Right ventricle myocardium inferior (tissue), 1 donor: ENCODE measurements around the gene GUCY1A1. TPM values are rescaled to one million over a fixed set of nuclear protein-coding genes. Genes with fewer than 3 reads are reported as not detected.

Experiments
- ATAC-seq: fragments of 200-7000 bp; cut with Tn5 transposase; one replicate; pipeline ENCODE4 v1.9.1; 2020; ENCODE audit warnings: mild to moderate bottlenecking, moderate library complexity
- DNase-seq: peaks from one replicate; pipeline ENCODE4 v3.0.0; 2021; ENCODE audit errors: missing footprints
- intact Hi-C: fragments of 100-400 bp; cut with DNase I; formaldehyde crosslinking; loops from one replicate; pipeline ENCODE4 v1.11.0; 2022
- total RNA-seq: library from RNA; stranded (reverse); fragmentation: NEBNext Ultra II Directional; extraction: Animal tissue kit (Norgen Biotek cat#: 25700); gene quantifications from one replicate; pipeline ENCODE4 v1.2.1, GENCODE V29; 2021
- donor health status: DM: no; HTN: yes; CAD: no; lungs with severe emphysema.

Gene GUCY1A1
- total RNA-seq, 1 donor from 2014 or later: 88.4 TPM

DNA sequence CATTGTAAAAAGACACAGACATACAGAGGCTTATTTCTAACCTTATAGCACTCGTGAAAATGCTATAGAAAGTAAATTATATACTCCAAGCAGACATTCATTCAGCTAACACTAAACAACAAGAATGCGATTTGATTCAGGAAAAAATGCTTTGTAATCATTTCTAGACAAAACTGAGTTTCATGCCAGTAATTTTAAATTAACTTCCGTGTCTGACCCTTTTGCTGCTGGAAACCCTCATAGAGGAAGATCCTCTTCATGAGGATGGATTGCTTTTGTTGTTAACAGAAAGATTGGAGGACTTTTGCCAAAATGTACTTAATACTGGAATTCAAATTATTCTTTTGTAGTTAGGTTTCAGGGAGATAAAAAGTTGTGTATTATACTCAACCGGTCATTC is 43.3 kb downstream of the GUCY1A1 start:
- intact Hi-C loops: loop anchor here (5.0 kb wide), 1 partner anchor 43 kb away; the partner anchor contains the start of gene GUCY1A1
- DNase-seq: no peak
- ATAC-seq: no peak

DNA sequence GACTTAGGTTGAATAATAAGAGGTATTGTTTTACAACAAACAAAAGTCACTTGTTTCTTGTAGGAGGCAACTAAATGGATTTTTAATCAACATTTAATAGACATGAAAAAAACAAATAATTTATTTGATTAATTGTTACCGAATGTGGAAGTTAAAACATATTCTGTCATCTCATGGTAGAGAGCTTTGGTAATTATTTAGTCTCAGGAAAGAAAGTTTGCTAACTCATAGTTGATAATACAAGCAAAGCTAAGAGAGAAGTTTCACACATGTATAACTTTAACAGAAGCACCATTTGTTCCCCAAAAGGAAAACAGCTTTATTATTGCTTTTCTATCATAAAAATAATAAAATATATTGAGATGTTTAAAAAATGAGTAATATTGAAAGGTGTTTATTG is 44.9 kb downstream of the GUCY1A1 start:
- intact Hi-C loops: no loop called here
- ATAC-seq: no peak

DNA sequence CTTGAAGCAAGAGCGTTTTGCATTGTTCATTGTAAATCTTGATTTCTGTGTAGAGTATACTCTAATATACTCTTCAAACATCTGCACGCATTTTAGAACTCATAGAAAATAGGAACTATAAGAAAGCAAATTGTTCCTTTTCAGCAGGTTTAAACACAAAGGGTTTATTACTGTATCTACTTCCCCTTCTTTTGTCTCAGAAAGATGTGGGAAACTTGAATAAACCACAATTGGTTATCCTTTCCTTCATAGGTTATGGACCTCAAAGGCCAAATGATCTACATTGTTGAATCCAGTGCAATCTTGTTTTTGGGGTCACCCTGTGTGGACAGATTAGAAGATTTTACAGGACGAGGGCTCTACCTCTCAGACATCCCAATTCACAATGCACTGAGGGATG is 46.2 kb downstream of the GUCY1A1 start:
- intact Hi-C loops: no loop called here
- ATAC-seq: no peak
- no peak for DNase-seq

More for the DNA sequence above, 44.9 kb downstream of the GUCY1A1 start:
- DNase-seq: no peak

DNA sequence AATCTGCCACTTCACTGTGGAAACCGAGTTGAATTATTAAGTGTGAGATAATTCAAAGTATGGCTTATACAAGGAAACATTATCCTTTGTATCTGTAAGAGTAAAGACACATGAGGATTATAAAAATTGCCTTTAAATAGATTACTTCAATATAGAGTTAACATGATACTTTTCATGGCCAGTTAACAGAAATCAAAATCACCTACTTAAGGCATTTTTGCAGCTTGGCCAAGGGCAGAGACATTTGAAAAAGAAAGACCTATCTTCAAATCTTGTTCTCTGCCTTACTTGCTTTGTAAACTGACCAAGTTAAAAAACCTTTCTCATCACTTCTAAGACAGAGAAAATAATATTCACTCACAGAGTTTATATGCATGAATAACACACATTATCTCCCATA is 47.3 kb downstream of the GUCY1A1 start:
- no peak for DNase-seq
- no peak for ATAC-seq
- intact Hi-C loops: no loop called here

DNA sequence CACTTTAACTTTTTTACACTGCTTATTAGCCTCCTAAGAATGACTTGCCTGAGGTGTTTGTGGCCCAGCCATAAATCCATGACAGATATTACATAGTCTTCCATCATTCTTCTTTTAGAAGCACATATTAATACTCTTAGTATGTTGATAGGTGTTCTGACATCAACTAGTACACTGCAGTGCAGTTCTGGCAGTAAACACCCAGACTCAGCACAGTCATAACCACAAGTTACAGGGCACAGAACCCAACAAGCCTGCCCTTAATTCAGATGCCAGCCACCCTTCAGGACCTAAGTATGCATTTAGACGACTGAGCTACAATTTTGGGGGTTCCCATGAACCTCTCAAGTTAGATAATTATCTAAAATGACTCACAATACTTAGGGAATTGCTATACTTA is 55.7 kb downstream of the GUCY1A1 start:
- DNase-seq (no peak), ATAC-seq (no peak)
- intact Hi-C loops: no loop called here

DNA sequence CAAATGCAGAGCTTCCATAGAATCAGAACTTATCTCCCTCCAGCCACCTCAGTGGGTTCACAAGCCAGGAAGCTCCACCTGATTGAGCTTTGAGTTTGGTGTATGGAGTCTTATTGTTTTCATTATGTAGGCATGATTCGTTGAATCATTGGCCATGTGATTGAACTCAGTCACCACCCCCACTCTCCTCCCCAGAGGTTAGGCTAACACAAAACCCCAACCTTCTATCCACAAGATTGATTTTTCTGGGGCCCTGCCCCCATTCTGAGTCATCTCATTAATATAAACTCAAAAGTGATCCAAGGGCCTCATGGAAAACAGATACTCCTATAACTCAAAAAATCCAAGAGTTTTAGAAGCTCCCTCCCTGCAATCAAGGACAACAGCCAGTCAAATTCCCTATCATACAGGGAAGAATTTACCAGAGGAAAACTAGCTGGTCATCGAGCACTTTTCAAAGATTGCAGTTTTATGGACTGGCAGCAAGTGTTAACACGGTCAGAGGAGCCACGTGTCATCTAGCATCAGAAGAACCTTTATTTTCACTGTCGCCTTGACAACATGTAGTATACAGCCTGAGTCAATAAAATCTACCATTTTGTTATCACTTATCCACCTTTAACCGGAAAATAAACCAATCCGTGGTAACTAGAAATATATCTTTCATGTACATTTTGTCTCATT is 56.3 kb downstream of the GUCY1A1 start:
- ATAC-seq (no peak), DNase-seq (no peak)
- intact Hi-C loops: no loop called here

DNA sequence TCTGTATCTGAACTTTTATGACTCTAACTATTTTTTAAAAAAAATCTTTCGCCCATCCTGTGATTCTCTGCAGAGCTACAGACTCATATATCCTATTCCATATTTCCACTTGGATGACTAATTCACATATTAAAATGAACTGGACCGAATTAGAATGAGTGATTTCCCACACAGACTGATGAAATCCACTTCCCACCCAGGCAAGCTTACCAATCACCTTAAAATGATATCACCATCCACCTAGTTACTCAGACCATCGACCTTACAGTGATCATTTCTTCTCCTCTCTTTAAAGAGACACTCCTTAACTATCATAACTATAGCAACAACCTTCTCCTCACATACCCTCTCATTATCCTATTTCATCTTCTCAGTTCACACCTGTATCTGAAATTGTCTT is 58.1 kb downstream of the GUCY1A1 start:
- ATAC-seq: no peak
- DNase-seq: no peak
- intact Hi-C loops: no loop called here

DNA sequence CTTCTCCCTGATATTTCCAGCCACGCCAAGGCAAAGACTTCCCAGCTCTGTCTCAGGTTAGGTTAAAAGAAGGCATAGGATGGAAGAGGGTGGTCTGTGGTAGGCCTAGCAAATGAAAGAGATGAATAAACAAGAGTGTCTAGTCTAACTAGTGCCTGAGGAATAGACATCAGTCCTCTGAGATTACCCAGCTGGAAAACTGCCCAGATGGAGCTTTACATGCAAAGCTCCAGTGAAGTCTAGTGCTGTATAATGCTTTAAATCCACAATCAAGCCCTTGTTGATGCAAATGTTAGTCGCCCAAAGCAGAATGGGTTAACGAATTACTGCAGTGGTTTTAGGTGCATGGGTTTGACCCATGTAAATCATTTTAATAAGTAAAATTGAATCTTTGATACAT is 67.4 kb downstream of the GUCY1A1 start:
- ATAC-seq (no peak), DNase-seq (no peak)
- intact Hi-C loops: no loop called here

DNA sequence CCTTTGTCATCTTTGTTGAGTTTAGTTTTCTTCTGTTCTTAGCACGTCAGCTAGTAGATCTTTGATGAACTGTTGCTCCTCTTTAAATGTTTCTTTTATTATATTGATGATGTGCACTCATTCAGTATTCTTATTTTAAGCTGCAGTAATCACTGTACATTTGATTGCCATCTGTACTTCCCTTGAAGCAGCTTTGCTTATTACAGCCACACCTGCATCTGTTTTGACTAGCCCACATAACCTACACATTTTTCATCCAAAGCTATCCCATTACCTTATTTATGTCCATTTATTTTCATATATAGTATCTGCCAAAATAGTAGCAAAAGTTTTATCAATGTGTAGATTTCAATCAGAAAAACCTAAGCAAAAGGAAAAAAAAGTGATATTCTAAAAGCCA is 68.3 kb downstream of the GUCY1A1 start:
- intact Hi-C loops: no loop called here
- ATAC-seq (no peak), DNase-seq (no peak)

DNA sequence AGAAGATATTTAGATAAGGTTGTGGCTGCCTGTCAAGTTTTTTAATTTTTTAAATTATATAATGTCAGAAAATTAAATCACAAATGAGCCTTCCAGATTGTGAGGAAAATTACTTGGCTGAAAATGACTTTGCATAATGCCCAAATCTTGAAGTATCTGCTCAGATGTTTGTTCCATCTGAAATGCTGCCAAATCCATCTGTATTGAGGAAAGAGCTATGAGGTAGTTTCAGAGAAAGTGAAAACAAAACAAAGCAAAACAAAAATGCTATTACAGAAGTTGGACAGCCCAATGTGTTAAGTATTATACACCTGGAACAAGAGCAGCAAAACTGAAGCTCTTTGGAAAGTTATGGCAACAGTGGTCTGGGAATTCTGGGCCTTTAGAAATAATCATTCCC is 68.8 kb downstream of the GUCY1A1 start:
- ATAC-seq: no peak
- intact Hi-C loops: no loop called here
- no peak for DNase-seq

DNA sequence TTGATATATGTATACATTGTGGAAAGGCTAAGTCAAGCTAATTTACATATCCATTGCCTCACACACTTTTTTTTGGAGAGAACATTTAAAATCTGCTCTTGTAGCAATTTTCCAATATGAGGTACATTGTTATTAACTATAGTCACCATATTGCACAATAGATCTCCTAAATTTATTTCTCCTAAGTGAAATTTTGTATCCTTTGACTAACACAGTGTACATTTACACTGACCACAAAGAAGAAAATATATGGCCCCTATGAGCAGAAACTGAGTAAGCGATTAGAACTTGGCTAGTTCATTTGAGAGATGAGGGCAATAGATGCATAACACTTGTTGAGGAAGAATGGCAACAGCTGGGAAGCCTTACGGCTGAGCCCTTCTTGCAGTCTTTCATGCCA is 71.9 kb downstream of the GUCY1A1 start:
- no peak for DNase-seq

DNA sequence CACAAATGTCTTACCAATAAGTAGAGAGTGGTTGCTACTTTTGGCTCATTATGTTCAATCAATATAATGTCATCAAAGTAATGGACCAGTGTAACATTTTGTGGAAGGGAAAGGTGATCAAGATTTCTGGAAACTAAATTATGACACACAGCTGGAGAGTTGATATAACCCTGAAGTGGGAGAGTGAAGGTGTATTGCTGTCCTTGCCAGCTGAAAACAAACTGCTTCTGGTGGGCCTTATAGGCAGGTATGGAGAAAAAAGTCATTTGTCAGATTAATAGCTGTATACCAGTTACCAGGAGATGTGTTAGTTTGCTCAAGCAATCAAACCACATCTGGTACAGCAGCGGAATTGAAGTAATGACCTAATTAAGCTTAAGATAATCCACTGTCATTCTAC is 74.9 kb downstream of the GUCY1A1 start:
- intact Hi-C loops: no loop called here
- no peak for ATAC-seq
- no peak for DNase-seq

More for the DNA sequence above, 71.9 kb downstream of the GUCY1A1 start:
- intact Hi-C loops: no loop called here
- ATAC-seq: no peak

DNA sequence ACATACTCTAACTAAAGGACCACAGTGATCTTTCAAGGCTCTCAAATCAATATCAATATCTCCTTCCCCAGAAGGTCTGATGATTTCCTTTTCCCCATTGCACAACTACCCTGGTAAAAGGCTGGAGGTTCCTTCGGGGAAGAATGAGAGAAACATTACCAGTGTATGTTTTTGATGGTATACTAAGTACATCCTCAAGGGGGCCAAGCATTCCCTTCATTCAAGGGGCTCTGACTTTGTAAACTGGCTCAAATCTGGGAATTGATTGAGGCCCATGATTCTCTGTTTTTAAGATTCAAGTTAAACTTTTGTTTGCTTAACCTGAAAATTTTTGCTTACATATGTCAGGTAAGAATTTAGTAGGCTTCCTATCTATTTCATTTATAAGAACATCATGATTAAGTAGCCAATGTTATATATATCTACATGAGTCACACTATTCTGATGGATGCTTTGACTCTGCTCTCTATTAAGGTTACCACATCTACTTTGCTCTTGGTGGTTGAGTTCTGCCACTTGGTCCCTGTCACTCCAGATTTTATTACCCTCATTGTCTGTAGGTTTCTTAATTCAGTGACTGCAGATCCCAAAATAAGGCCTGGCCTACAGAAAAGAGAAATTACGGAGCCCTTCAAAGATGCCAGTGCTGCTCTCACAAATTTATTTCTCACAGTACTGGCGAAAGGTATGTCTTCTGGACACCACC is 75.8 kb downstream of the GUCY1A1 start:
- ATAC-seq: no peak
- no peak for DNase-seq
- intact Hi-C loops: no loop called here

DNA sequence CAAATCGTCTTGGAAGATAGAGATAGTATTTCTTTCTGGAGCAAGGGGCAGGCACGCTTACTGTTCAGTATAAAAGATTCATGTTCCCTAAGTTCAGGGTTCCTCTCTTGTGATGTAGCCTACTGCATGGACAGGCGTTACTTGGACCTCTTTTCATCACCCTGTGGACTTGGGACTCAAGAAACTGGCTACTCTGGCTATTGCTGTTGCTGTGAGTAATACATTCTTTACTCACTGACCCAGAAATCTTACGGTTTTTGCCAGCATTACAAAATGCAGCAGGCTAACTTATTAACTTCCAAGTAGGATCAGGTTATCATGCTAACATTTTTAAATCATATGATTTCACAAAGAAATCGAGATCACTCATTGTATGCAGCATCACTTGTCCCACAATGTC is 79.3 kb downstream of the GUCY1A1 start:
- peak; percentile 68 for ATAC-seq
- intact Hi-C loops: no loop called here
- no peak for DNase-seq

DNA sequence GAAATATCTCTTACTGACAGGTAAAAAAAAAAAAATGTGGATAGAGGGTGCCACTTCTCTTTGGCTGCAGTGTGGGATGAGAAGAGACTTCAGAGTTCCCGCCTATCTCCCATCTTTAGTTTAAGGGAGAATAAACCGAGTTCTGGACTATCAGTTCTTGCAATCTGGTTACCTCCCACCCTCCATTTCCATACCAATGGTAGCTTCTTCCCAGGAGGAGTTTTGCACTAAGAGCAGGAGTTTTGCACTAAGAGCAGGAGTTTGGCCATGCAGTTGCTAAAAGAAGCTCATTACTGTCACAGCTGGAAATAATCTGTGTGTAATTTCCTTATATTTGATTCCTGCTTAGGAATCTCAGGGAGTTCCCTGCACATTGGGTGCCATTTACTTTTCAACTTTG is 81.4 kb downstream of the GUCY1A1 start:
- intact Hi-C loops: no loop called here

DNA sequence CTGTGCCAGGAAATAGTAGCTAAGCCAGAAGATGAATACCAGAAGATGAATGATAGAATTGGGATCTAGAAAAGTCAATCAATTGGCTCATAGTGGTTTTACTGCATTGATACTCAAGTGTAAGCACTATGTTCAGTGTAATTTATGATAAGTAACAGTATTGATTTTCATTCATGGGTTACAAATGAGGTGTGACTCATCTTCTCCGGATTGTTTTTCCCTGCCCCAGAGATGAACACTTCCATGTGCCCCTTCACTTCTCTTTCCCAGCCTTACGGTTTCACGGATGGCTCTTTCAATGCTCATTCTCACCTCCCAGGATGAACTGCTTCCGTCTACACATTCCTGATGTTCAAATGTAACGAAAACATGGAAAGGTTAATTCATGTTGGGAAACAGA is 82.4 kb downstream of the GUCY1A1 start:
- intact Hi-C loops: no loop called here
- ATAC-seq: no peak
- DNase-seq: no peak

More for the DNA sequence above, 81.4 kb downstream of the GUCY1A1 start:
- DNase-seq (no peak), ATAC-seq (no peak)

DNA sequence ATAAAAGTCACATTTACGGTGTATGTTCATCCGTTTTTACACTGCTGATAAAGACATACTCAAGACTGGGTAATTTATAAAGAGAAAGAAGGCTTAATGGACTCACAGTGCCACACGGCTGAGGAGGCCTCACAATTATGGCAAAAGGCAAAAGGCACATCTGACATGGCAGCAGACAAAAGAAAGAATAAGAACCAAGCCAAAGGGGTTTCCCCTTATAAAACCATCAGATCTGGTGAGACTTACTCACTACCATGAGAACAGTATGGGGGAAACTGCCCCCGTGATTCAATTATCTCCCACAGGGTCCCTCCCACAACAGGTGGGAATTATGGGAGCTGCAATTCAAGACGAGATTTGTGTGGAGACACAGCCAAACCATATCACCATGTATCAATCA is 84.9 kb downstream of the GUCY1A1 start:
- ATAC-seq (no peak), DNase-seq (no peak)
- intact Hi-C loops: no loop called here

DNA sequence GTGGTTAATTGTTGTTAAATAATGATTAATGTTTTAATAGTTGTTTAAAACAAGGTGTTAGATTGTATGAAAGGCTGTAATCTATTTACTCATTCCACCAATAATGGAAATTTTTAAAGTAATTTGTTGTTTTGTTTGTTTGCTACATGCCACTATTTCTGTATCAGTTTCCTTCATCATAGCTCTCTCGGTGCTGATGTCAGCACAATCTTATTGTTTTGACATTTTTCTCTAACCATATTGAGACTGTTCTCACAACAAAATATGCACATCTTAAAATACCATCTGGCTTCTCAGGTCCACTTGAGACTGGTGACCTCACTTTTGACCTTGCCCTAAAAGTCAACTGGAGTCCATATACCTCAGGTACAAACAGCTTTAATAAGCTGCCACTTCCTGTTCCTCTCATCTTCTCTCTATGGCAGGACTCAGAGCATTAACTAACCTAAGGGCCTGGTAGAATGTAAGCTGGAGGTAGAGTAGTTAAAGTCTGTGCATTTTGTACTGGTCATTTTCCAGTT is 91.2 kb downstream of the GUCY1A1 start:
- intact Hi-C loops: loop anchor here (2.0 kb wide), 1 partner anchor 91 kb away; the partner anchor contains the start of gene GUCY1A1
- DNase-seq: no peak
- ATAC-seq: no peak

DNA sequence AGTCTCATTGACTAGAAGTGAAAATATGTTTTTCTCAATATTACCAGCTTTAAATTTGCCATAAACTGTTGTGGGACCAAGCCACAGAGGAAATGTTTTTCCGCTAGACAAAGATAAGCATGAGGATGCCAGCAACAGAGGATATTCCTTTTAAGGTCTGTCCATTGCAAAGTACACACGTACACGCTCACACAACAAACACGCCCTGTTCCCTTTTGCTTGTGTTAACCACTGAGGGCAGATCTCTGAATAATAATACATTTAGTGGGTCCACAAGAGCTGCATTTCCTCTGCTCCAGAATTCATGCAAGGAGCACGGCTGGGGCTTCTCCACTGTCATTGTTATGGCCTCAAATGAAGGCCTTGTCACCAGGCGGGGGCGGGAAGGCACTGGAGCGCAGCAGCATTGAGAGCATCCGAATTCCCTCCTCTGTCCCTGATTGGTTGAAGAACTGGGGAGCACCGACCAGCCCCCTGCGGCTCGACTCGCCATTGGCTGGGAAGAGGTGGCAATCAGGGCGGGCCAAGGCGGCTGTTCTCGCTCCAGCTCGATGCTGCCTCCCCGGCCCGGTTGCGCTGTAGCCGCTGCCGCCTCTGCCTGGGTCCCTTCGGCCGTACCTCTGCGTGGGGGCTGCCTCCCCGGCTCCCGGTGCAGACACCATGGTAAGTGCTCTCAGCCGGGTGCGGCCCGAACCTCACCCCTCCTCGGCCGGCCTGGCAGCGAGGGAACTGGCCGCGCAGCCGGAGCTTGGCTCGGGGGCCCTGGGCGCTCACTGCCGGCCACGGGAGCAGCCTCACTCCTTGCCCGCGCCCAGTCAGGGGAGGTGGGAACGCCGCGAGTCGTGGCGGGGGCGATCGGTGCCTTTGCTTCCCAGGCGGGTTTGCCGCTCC is 92.1 kb downstream of the GUCY1A1 start, which contains the start of gene GUCY1B1:
Gene GUCY1B1, plus strand, starts transcription at position 541 of the 891 bp plus-strand sequence. Its CDS starts 120 bp downstream, at position 661.
- DNase-seq: peak; percentile 96
- intact Hi-C loops: loop anchor here (1.0 to 2.0 kb wide), 2 partner anchors 92 to 316 kb away; partner anchors contain the start of gene GUCY1A1

More for the DNA sequence above, 92.1 kb downstream of the GUCY1A1 start, which contains the start of gene GUCY1B1:
- ATAC-seq: peak; percentile 98
